Measurements from ENCODE around the gene GARIN1A.

DNA sequence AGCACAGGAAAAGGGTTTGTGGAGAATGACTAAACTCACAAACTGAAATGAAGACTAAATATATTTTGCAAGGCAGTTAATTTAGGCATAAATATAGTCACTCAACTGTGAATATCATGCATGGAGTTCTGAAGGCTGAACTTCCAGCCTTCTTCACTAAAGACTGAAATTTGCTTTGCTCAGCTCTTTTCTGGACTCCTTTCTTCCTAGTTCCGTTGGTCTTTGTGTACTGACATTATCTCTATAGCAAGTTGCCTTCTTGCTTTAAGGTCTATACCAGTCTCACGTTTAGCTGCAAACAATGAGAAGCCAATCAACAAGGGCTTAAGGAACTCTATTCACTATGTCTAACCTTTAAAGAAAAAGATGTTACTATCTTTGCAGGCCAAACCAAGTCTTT, 22.6 kb downstream of the GARIN1A start:
- TF ChIP-seq, protein P1, sequence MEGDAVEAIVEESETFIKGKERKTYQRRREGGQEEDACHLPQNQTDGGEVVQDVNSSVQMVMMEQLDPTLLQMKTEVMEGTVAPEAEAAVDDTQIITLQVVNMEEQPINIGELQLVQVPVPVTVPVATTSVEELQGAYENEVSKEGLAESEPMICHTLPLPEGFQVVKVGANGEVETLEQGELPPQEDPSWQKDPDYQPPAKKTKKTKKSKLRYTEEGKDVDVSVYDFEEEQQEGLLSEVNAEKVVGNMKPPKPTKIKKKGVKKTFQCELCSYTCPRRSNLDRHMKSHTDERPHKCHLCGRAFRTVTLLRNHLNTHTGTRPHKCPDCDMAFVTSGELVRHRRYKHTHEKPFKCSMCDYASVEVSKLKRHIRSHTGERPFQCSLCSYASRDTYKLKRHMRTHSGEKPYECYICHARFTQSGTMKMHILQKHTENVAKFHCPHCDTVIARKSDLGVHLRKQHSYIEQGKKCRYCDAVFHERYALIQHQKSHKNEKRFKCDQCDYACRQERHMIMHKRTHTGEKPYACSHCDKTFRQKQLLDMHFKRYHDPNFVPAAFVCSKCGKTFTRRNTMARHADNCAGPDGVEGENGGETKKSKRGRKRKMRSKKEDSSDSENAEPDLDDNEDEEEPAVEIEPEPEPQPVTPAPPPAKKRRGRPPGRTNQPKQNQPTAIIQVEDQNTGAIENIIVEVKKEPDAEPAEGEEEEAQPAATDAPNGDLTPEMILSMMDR (conservative IDR thresholded peaks at IDR 0.05; ENCODE audit: low read depth, low read length), result no peak
- TF ChIP-seq EZH2 (IDR thresholded peaks at IDR 0.05; ENCODE audit: low read length, unreplicated experiment), result no peak
- TF ChIP-seq EZH2phosphoT487 (IDR thresholded peaks at IDR 0.05; ENCODE audit: borderline replicate concordance, low read length), result no peak

All from PC-3 (cell line).